Pancreas (tissue), 10 donors: ENCODE measurements around the gene DACH1. TPM values are rescaled to one million over a fixed set of nuclear protein-coding genes. Genes with fewer than 3 reads are reported as not detected.
A peak's percentile ranks its signal among the peaks of the same experiment; 100 is the strongest.

Source experiments
- ATAC-seq, 4 donors: fragments of 200-7000 bp; cut with Tn5 transposase; one replicate each; pipeline versions ENCODE4 v1.8.0 to v1.9.1; 2020; ENCODE audit warnings: mild to moderate bottlenecking in 4 of 4, moderate library complexity in 4 of 4
- DNase-seq, 6 donors: peaks; one replicate each; pipeline ENCODE4 v3.0.0-alpha.2; 2020
- FAIRE-seq: peaks from 2 replicates; lab custom pipeline; 2012; peaks lifted over from hg19 to GRCh38; lab: Jason Lieb, UNC
- H3K27ac ChIP-seq, 4 donors: fragments of 200-600 bp; sonication (generic); 1 replicate in 3 of 4; 2 replicates in 1 of 4; pipeline versions ENCODE4 v1.5.0 to v1.8.0; 2020
- H3K27me3 ChIP-seq, 4 donors: fragments of 200-600 bp; one replicate each; pipeline ENCODE4 v1.8.0; 2021
- H3K36me3 ChIP-seq, 3 donors: fragments of 200-600 bp; sonication (generic) in 1 of 3; one replicate each; pipeline versions ENCODE4 v1.5.0 to v1.8.0; 2020 to 2021
- H3K4me1 ChIP-seq, 3 donors: fragments of 200-600 bp; one replicate each; pipeline ENCODE4 v1.8.0; 2021
- H3K4me3 ChIP-seq, 4 donors: fragments of 200-600 bp; sonication (generic) in 2 of 4; one replicate each; pipeline versions ENCODE4 v1.5.0 to v1.8.0; 2020 to 2021
- H3K9me3 ChIP-seq, 4 donors: fragments of 200-600 bp; one replicate each; pipeline ENCODE4 v1.8.0; 2021
- WGBS, 2 donors: extraction: QIAGEN DNeasy Blood & Tissue Kit; methylation state at CpG; one replicate each; pipeline ENCODE4 v1.1.7; 2013; 5-methylcytosine and 5-hydroxymethylcytosine counted together
- intact Hi-C, 3 donors: fragments of 100-400 bp; cut with DNase I; formaldehyde crosslinking; loops; one replicate each; pipeline versions ENCODE4 v1.11.1 to v1.14.2; 2022
- polyA plus RNA-seq, 2 donors: library from polyadenylated mRNA; stranded (reverse); fragments of 200-250 nt; gene quantifications; one replicate each; pipeline ENCODE4 v1.2.3, GENCODE V29; 2013
- total RNA-seq, 6 donors: library from RNA; stranded (reverse); fragmentation: NEBNext Ultra II Directional in 4 of 6; extraction: Animal tissue kit (Norgen Biotek cat#: 25700) in 4 of 6; gene quantifications; one replicate each; pipeline versions ENCODE4 v1.2.1 to v1.2.4, GENCODE V29; 2021 to 2023
- TF ChIP-seq, protein P1 (sequence below), 4 donors: fragments of 200-600 bp; sonication (generic) in 3 of 4; IDR thresholded peaks; one replicate each; pipeline versions ENCODE4 v1.5.0 to v1.8.0; 2021; ENCODE audit warnings: antibody characterized with exemption in 4 of 4
- donor health status: healthy with polysubstance abuse.
- donor health status: DM: no; HTN: no; CAD: no; lungs with moderate emphysema.
- donor health status: DM: no; HTN: no; CAD: no.
- donor health status: control.
- donor health status: control.
- donor health status: Bipolar disorder and iron deficiency.
- donor health status: DM: yes; HTN: yes; CAD: no.
- donor health status: DM: no; HTN: no; CAD: no.
- donor health status: DM: no; HTN: no; CAD: no.
- donor health status: DM: yes; HTN: yes; CAD: no.

The DACH1 gene
- total and polyA plus RNA-seq, 8 donors = 0.73 to 5.5 (median 1.7) TPM

DNA sequence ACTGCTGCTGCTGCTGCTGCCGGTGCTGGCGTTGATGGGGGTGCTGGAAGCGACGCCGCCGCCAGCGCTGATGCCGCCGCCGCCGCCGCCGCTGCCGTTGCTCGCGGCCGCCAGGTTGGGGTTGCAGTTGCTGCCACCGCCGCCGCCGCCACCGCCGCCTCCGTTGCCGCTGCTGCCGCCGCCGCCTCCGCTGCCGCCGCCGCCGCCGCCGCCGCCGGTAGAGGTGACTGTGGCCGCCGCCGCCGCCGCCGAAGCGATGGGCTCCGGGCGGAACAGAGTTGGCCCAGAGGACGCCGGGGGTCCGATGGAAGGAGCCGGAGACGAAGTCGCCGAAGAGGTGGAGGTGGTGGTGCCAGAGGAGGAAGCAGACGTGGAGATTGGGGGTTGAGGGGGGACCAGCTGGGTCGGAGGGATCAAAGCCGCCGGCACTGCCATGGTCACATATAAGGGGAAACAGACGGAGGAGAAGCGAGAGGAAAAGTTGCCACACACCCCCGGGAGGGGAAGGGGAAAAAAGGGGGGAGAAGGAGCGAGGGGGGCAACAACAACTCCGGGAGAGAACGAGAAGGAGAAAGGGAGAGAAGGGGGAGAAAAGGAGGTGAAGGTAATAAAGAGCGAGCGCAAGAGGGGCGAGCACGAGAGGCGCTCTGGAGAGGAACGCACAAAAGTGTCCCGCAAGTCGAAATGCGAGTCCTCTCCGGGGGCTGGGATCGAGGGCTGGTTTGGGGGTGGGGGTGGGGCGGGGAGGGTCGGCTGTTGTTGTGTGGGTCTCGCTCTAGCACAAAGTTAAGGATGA, 471 bp downstream of the DACH1 start:
- peak; percentile 27 to 74 (median 51) for ATAC-seq
- Histone ChIP-seq H3K4me3 (peak overlapping the region; percentile 32 to 81 (median 46)), H3K27me3 (peaks cover 0 to 15% (median 0%) of the 10 kb centered on the region in 4 donors), H3K36me3 (no peaks in the 10 kb centered on the region), H3K4me1 (peaks cover 0 to 3% (median 0%) of the 10 kb centered on the region in 3 donors), H3K9me3 (no peaks in the 10 kb centered on the region), H3K27ac (peak overlapping the region in 3 of 4 donors; percentile 13 to 74 (median 58))
- DNase-seq = peak; percentile 23 to 76 (median 49)
- FAIRE-seq = no peak
- WGBS, 2 donors = 0% methylated on average over 68 to 77 of the region's 77 CpGs
- intact Hi-C loops = no loop called here
- TF ChIP-seq, protein P1, sequence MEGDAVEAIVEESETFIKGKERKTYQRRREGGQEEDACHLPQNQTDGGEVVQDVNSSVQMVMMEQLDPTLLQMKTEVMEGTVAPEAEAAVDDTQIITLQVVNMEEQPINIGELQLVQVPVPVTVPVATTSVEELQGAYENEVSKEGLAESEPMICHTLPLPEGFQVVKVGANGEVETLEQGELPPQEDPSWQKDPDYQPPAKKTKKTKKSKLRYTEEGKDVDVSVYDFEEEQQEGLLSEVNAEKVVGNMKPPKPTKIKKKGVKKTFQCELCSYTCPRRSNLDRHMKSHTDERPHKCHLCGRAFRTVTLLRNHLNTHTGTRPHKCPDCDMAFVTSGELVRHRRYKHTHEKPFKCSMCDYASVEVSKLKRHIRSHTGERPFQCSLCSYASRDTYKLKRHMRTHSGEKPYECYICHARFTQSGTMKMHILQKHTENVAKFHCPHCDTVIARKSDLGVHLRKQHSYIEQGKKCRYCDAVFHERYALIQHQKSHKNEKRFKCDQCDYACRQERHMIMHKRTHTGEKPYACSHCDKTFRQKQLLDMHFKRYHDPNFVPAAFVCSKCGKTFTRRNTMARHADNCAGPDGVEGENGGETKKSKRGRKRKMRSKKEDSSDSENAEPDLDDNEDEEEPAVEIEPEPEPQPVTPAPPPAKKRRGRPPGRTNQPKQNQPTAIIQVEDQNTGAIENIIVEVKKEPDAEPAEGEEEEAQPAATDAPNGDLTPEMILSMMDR (IDR thresholded peaks at IDR 0.05) = no peak

DNA sequence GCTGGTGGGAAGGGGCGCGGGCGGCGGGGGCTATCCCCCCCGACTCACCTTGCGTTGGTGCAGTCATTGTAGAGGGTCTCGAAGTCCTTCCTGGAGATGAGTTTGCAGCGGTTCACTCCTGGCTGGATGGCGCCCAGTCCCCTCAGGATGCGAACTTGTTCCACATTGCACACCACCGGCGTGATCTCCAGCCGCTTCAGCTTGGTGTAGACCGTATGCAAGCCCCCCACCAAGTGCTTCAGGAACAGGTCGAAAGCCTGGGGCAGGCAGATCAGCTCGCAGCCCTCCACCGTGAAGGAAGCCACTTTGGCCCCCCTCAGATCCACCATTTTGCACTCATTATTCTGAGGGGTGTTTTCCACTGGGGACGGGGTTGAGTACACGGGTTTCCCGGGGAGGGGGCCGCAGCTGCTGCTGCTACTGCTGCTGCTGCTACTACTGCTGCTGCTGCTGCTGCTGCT, 1.1 kb downstream of the DACH1 start:
- intact Hi-C loops = no loop called here

DNA sequence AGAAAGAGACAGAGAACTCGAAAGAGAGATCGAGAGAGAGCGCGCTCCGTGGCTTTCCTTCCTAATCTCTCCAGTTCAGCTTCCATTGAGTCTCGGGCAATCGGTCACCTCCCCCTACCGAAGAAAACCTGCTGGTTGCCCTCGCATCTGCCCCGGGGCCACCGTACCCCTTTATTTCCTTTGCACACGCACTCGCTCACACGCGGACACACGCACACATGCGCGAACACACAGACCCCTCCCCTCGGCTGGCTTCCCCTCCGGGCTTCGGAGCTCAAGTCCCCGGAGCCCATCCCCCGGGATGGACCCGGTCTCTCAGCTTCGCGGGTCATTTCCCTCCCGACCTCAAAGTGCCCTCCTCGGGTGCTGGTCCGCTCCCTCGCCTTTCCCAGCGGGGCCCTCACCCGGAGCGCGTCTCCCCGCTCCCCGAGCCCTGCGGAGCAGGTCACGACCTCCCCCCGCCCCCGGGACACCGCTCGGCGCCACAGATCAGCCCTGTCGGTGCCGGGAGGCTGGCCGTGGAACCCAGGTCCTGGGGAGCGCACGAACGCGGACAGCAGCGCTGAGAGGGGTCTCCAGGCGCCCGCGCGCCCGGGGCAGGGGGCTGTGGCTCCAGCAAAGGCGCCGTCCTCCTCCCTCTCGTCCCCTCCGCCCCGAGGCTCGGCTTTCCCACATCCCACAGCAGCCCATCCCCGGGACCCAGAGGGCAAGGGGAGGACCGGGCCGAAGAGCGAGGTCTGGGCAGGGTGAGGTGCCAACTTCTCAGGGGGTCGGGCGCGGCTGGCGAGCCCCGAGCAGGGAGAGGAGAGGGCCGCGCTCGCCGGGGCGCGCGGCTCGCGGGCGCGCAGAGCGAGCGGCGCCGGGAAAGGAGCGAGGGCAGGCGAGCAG, 1.8 kb downstream of the DACH1 start:
- peak; percentile 20 to 52 (median 44) for ATAC-seq
- intact Hi-C loops = no loop called here
- 1% methylated on average over 85 to 88 of the region's 88 CpGs for WGBS, 2 donors
- DNase-seq = peak in 4 of 6 donors; percentile 21 to 83 (median 52)
- peak overlapping the region in 3 of 4 donors; percentile 12 to 74 (median 58) for H3K27ac ChIP-seq
- TF ChIP-seq, protein P1 (IDR thresholded peaks at IDR 0.05) = no peak
- H3K4me1 ChIP-seq = peaks cover 0 to 3% (median 0%) of the 10 kb centered on the region in 3 donors
- H3K36me3 ChIP-seq = no peaks in the 10 kb centered on the region
- peak overlapping the region; percentile 32 to 81 (median 46) for H3K4me3 ChIP-seq
- no peaks in the 10 kb centered on the region for H3K9me3 ChIP-seq
- peaks cover 0 to 15% (median 0%) of the 10 kb centered on the region in 4 donors for H3K27me3 ChIP-seq
- no peak for FAIRE-seq

More for the DNA sequence above, 1.1 kb downstream of the DACH1 start:
- FAIRE-seq (no peak), ATAC-seq (peak in 2 of 4 donors; percentile 12 to 17), DNase-seq (peak in 3 of 6 donors; percentile 15 to 75 (median 22))
- Histone ChIP-seq H3K27ac (peak overlapping the region in 2 of 4 donors; percentile 58 to 74), H3K36me3 (no peaks in the 10 kb centered on the region), H3K4me1 (peaks cover 0 to 3% (median 0%) of the 10 kb centered on the region in 3 donors), H3K9me3 (no peaks in the 10 kb centered on the region), H3K27me3 (peaks cover 0 to 15% (median 0%) of the 10 kb centered on the region in 4 donors), H3K4me3 (peak overlapping the region; percentile 32 to 81 (median 46))
- WGBS, 2 donors = 1% methylated on average over 20 to 21 of the region's 21 CpGs
- TF ChIP-seq, protein P1 (IDR thresholded peaks at IDR 0.05) = no peak

DNA sequence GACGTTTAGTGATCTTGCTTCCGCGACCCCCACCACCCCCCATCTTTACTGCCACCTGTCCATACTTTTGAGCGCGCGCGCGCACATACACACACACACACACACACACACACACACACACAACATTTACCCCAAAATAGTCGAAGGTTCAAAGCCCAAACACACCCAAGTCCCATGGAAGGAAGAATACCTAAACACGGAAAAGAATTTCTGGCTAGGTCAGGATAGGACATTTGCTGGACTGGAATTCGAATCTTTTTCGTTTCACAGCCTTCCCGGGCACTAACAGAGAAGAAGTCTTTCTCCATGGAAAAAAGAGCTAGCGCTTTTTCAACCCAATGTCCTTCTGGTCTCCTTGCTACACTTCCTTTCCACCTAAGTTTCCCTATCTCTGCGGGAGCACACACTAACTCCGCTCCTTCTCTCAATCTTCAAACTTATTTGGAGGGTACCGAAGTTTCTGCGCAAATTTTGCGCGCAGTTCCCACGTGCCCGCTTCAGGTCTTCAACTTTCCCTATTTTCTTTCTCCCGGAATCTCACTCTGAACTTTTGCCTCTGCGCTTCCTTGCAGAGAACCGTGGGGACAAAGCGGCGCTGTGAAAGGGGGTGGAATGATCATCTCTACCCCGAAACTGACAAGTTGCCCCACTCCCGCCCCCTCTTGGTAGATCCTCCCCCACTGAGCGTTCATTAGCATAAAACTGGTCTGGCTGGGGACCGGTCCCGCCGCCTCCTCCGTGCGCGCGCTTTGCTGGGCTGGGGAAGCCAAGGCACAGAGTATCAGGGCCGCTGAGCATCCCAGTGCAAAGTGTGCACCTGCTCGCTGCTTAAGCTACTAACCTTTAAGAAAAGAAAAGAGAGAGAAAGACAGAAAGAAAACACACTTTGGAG, 2.7 kb downstream of the DACH1 start:
- Histone ChIP-seq H3K4me1 (peaks cover 0 to 3% (median 0%) of the 10 kb centered on the region in 3 donors), H3K4me3 (peak overlapping the region; percentile 32 to 81 (median 46)), H3K36me3 (no peaks in the 10 kb centered on the region), H3K27me3 (peaks cover 0 to 16% (median 0%) of the 10 kb centered on the region in 4 donors), H3K27ac (peak overlapping the region; percentile 12 to 74 (median 46)), H3K9me3 (no peaks in the 10 kb centered on the region)
- FAIRE-seq (no peak), DNase-seq (peak; percentile 24 to 72 (median 44)), ATAC-seq (peak; percentile 26 to 80 (median 62))
- TF ChIP-seq, protein P1 (IDR thresholded peaks at IDR 0.05) = no peak
- intact Hi-C loops = no loop called here
- WGBS, 2 donors = 7 to 8% methylated on average over 39 of the region's 39 CpGs
